Activated CD8-positive, alpha-beta T cell treated with anti-CD3 and anti-CD28 coated beads for 36 hours (primary cell): ENCODE measurements around the gene TMEM178B. TPM values are rescaled to one million over a fixed set of nuclear protein-coding genes. Genes with fewer than 3 reads are reported as not detected.

Source experiments
- ATAC-seq: fragments of 200-7000 bp; cut with Tn5 transposase; one replicate; pipeline ENCODE4 v1.10.0; 2021; ENCODE audit warnings: mild to moderate bottlenecking, moderate library complexity
- CTCF ChIA-PET: fragments of 350-600 bp; sonication (Branson Sonifier 250); formaldehyde crosslinking; loops from one replicate; lab custom pipeline; 2021; ENCODE audit warnings: antibody characterized with exemption; lab: Charles Lee
- POLR2A ChIA-PET: fragments of 350-600 bp; sonication (Branson Sonifier 250); formaldehyde crosslinking; loops from one replicate; lab custom pipeline; 2021; ENCODE audit warnings: antibody characterized with exemption; lab: Charles Lee
- DNase-seq: peaks from one replicate; pipeline ENCODE4 v3.0.0-alpha.2; 2020
- H3K27ac Mint-ChIP-seq: one replicate; pipeline ENCODE4 v1.8.0; 2021; ENCODE audit warnings: mild to moderate bottlenecking, mixed read lengths
- H3K27me3 Mint-ChIP-seq: one replicate; pipeline ENCODE4 v1.8.0; 2021; ENCODE audit warnings: mixed read lengths
- H3K36me3 Mint-ChIP-seq: one replicate; pipeline ENCODE4 v1.8.0; 2021; ENCODE audit warnings: low read depth, mixed read lengths
- H3K4me1 Mint-ChIP-seq: one replicate; pipeline ENCODE4 v1.8.0; 2021; ENCODE audit warnings: low read depth, mixed read lengths
- H3K4me3 Mint-ChIP-seq: one replicate; pipeline ENCODE4 v1.8.0; 2021; ENCODE audit warnings: mild to moderate bottlenecking, moderate library complexity, mixed read lengths
- H3K9me3 Mint-ChIP-seq: one replicate; pipeline ENCODE4 v1.8.0; 2021; ENCODE audit warnings: mixed read lengths
- CTCF ChIP-seq: fragments of 200-600 bp; IDR thresholded peaks from one replicate; pipeline ENCODE4 v1.8.0; 2022; ENCODE audit warnings: antibody characterized with exemption, mild to moderate bottlenecking
- intact Hi-C: fragments of 100-400 bp; cut with micrococcal nuclease; formaldehyde crosslinking; loops from one replicate; pipeline ENCODE4 v1.10.0; 2022
- total RNA-seq, 2 experiments: library from RNA; stranded (reverse); gene quantifications; one replicate each; pipeline ENCODE4 v1.2.3, GENCODE V29; 2021

TMEM178B gene
- total RNA-seq, 2 experiments from 2014 or later, result 0.34 to 1.1 TPM

- Mint-ChIP-seq H3K27me3 (peaks cover 3% of the 10 kb centered on the region), H3K36me3 (no peaks in the 10 kb centered on the region), H3K4me1 (no peaks in the 10 kb centered on the region), H3K9me3 (no peaks in the 10 kb centered on the region), H3K27ac (no peak overlapping the region), H3K4me3 (no peak overlapping the region)
- intact Hi-C loops, result no loop called here
- ChIA-PET CTCF (no interaction called here), POLR2A (no interaction called here)
- DNase-seq (no peak), ATAC-seq (no peak)
- TF ChIP-seq CTCF, result no peak
Measured at GRCh38 chr7:141239661-141240060, 165.8 kb downstream of the TMEM178B start.

DNA sequence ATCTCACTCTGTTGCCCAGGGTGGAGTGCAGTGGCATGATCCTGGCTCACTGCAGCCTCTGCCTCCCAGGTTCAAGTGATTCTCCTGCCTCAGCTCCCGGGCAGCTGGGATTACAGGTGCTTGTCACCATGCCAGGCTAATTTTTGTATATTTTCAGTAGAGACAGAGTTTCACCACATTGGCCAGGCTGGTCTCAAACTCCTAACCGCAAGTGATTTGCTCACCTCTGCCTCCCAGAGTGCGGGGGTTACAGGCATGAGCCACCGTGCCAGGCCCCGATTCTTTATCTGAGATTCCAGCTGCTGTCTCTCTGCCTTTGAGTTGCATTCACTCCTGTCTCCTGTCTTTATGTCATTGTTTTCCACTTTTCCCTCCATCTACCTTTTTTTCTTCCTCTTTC is 168.7 kb downstream of the TMEM178B start:
- DNase-seq (no peak), ATAC-seq (no peak)

DNA sequence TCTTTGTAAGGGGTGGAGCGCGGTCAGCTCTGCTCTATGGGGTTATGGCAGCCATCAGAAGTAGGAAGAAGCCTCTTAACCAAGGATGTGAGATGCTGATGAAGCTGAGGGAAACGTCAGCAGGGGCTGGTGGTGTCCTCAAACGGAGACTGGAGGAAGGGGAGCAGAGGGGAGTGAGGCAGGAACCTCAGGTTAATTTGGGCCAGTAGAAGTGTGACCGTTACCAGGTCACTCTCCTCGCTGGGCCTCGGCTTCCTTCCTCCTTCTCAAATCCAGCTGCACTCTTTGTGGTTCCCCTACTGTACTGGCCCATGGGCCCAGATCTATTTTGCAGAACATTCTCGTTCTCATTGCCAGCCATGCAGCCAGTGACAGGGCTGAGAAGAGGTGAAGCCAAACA is 169.5 kb downstream of the TMEM178B start:
- no peak overlapping the region for H3K27ac Mint-ChIP-seq
- peaks cover 4% of the 10 kb centered on the region for H3K27me3 Mint-ChIP-seq
- no peak for ATAC-seq
- TF ChIP-seq CTCF, result no peak
- ChIA-PET CTCF (interaction anchor here (1.2 kb wide), 1 partner anchor 289 kb away, joined by 3 read pairs; no protein-coding TSS in a partner anchor), POLR2A (interaction anchor here (1.1 kb wide), 1 partner anchor 144 kb away, joined by 3 read pairs; no protein-coding TSS in a partner anchor)
- intact Hi-C loops, result no loop called here
- no peak for DNase-seq
- H3K36me3 Mint-ChIP-seq, result no peaks in the 10 kb centered on the region
- no peaks in the 10 kb centered on the region for H3K4me1 Mint-ChIP-seq
- H3K4me3 Mint-ChIP-seq, result no peak overlapping the region
- H3K9me3 Mint-ChIP-seq, result no peaks in the 10 kb centered on the region

More for the DNA sequence above, 168.7 kb downstream of the TMEM178B start:
- POLR2A ChIA-PET, result interaction anchor here (1.1 kb wide), 1 partner anchor 143 kb away, joined by 3 read pairs; no protein-coding TSS in a partner anchor
- Mint-ChIP-seq H3K9me3 (no peaks in the 10 kb centered on the region), H3K4me1 (no peaks in the 10 kb centered on the region), H3K4me3 (no peak overlapping the region), H3K27ac (no peak overlapping the region), H3K27me3 (peaks cover 4% of the 10 kb centered on the region), H3K36me3 (no peaks in the 10 kb centered on the region)
- TF ChIP-seq CTCF, result no peak
- CTCF ChIA-PET, result interaction anchor here (1.2 kb wide), 1 partner anchor 8 kb away, joined by 3 read pairs; no protein-coding TSS in a partner anchor
- intact Hi-C loops, result no loop called here

DNA sequence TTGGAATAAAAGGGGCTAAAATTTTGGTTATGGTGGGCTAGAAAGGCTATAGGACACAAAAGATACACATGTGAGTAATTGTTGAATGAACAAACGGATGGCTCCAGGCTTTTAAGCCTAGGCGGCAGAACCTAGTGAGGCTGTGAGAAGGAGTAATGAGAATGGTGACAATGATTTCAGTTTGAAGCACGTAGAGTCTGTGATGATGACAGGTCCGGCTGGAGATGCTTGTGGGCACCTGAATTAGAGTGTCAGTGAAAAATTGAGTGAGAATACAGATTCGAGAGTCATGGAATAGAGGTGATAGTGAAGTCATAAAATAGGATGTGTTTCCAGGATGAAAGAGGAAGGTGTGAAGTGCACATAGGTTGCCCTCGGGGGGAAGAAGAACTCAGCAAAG is 170.6 kb downstream of the TMEM178B start:
- no peaks in the 10 kb centered on the region for H3K36me3 Mint-ChIP-seq

More for the DNA sequence above, 170.6 kb downstream of the TMEM178B start:
- Mint-ChIP-seq H3K4me3 (no peak overlapping the region), H3K27ac (no peak overlapping the region), H3K9me3 (peaks cover 2% of the 10 kb centered on the region), H3K4me1 (no peaks in the 10 kb centered on the region), H3K27me3 (peaks cover 4% of the 10 kb centered on the region)
- intact Hi-C loops, result no loop called here
- no peak for TF ChIP-seq CTCF
- no peak for DNase-seq
- no peak for ATAC-seq
- POLR2A ChIA-PET, result no interaction called here
- CTCF ChIA-PET, result interaction anchor here (1.2 kb wide), 1 partner anchor 288 kb away, joined by 3 read pairs; no protein-coding TSS in a partner anchor
